ENCODE data around the gene CTTNBP2.

The CTTNBP2 gene

DNA sequence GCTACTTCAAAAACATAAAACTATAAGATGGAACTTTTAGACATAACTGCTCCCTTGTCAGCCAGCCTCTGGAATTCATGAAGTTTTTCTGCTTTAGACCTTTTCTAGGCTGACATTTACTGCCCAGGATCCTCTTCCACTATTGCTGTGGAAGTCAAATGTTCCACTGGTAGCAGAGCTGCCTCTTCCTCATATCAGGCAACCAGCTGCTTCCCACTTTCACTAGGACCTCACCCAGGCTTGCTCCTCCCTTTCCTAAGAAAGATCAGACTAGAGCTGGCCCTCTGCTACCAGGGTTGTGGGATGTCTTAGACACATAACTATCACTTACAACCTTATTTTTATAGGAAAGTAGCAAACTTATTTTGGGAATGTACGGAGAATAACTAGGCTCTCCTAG is 121.5 kb downstream of the CTTNBP2 start:
- TF ChIP-seq, protein P1, sequence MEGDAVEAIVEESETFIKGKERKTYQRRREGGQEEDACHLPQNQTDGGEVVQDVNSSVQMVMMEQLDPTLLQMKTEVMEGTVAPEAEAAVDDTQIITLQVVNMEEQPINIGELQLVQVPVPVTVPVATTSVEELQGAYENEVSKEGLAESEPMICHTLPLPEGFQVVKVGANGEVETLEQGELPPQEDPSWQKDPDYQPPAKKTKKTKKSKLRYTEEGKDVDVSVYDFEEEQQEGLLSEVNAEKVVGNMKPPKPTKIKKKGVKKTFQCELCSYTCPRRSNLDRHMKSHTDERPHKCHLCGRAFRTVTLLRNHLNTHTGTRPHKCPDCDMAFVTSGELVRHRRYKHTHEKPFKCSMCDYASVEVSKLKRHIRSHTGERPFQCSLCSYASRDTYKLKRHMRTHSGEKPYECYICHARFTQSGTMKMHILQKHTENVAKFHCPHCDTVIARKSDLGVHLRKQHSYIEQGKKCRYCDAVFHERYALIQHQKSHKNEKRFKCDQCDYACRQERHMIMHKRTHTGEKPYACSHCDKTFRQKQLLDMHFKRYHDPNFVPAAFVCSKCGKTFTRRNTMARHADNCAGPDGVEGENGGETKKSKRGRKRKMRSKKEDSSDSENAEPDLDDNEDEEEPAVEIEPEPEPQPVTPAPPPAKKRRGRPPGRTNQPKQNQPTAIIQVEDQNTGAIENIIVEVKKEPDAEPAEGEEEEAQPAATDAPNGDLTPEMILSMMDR (IDR thresholded peaks at IDR 0.05; ENCODE audit: control extremely low read depth, extremely low read depth, low read depth, missing control alignments), result no peak
- DNase-seq (ENCODE audit: extremely low spot score), result no peak
- ChIA-PET POLR2A (no interaction called here), CTCF (interaction anchor here (0.7 to 2.6 kb wide), 13 partner anchors 9 to 401 kb away, joined by 3 to 17 read pairs (median 4); no protein-coding TSS in a partner anchor)

DNA sequence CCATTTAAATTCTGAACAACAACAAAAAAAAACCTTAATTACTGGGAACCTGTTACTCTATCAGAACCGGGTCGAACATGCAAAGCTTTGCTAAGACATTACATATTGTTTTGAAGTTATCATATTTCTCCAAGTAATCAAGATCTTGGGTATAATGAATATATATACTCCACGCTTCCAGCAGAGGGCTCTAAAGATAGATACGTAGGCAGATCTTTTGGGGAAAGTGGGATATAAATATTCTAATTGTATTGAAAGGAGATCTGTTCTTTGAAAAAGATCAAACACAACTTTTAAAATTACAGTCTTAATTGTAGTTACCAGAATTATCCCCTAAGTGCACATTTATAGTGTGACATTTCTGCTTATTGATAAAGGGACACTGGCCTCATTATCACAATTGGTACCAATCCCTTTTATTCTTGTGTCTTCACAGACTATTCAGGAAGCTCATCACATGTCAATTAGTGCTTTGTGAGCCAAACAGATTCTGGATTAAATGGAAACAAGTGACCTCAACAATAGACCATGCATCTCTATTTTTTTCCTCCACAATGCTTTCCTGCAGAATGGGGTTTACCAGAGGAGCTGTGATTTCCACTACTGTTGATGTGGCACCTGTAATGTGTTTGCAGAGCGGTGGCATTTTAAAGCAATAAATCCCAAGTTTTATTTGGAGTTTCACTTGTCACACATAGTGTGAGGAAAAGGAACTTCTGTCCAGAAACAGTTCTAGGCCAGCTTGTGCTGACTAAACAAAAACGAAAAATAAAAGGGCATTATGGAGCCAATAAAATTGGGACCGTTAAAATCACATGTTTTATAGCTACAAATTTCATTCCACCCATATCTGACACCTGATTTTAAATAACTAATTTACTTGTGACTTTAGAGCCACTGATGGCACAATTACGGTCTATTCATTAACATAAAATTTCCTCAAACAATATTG is 122.4 kb downstream of the CTTNBP2 start:
- peak; percentile 20 for DNase-seq (ENCODE audit: extremely low spot score)
- ChIA-PET CTCF (interaction anchor here (0.7 to 2.6 kb wide), 18 partner anchors 8 to 402 kb away, joined by 3 to 17 read pairs (median 4); no protein-coding TSS in a partner anchor), POLR2A (no interaction called here)
- TF ChIP-seq, protein P1 (IDR thresholded peaks at IDR 0.05; ENCODE audit: control extremely low read depth, extremely low read depth, low read depth, missing control alignments), result peak; percentile 51

DNA sequence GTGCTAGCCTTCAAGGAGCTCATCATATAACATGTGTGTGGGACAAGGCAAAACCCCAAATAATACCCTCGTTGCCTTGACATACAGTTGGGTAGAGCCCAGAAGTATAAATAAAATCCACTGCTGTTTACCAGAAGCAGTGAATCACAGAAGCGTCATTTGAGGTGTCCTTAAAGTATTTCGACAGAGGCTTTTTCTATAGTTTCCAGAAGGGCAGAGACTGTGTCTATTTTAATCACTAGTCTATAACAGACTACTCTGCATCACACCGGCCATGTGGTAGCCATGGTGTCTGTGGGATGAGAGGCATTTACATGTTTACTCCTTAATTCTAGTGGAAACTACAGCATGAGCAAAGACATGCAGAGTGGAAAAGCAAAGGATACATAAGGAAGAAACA is 131.3 kb downstream of the CTTNBP2 start:
- TF ChIP-seq, protein P1 (IDR thresholded peaks at IDR 0.05; ENCODE audit: control extremely low read depth, extremely low read depth, low read depth, missing control alignments), result no peak
- CTCF ChIA-PET, result no interaction called here
- POLR2A ChIA-PET, result no interaction called here
- no peak for DNase-seq (ENCODE audit: extremely low spot score)

DNA sequence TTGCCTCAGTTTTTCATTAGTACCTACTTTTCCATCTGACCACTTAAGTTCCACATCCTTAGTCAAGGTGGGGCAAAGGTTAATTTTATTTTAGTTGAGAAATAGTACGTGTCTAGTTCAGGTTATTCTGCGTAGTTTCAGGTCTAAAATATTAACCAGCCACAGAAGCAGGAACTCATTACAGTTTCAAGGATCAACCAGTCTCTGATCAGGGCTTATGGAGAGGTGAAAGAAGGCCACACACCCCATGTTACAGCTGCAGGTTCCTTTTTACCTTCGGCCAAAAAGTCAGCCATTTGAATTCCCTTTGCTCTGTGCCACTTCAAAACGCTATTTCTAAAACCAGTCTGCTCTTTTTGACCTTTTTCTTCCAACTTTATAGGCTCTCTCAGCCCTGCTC is 134.2 kb downstream of the CTTNBP2 start:
- POLR2A ChIA-PET, result no interaction called here
- no peak for DNase-seq (ENCODE audit: extremely low spot score)
- CTCF ChIA-PET, result interaction anchor here (0.8 kb wide), 1 partner anchor 11 kb away, joined by 3 read pairs; no protein-coding TSS in a partner anchor
- TF ChIP-seq, protein P1 (IDR thresholded peaks at IDR 0.05; ENCODE audit: control extremely low read depth, extremely low read depth, low read depth, missing control alignments), result no peak

DNA sequence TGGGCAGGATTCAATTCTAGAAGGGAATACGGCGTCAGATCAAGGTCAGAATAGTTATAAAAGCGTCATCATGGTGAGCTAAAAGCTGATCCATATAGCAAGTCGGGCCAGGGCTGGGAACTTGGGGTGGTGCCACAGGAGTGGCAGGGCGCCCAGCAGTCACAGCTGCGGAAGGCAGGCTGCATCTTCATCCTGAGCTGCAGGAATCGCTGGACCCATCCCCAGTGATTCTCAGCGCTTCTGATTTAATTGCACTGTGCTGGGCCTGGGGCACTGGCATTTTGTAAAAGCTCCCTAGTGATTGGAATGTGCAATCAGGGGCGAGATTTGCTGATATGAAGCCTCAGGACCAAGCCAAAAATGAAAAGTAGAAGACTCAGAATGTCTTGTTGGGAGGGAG is 135.3 kb downstream of the CTTNBP2 start:
- ChIA-PET POLR2A (no interaction called here), CTCF (interaction anchor here (1.5 to 3.5 kb wide), 2 partner anchors 12 to 415 kb away, joined by 4 to 12 read pairs; no protein-coding TSS in a partner anchor)
- DNase-seq (ENCODE audit: extremely low spot score), result no peak
- TF ChIP-seq, protein P1 (IDR thresholded peaks at IDR 0.05; ENCODE audit: control extremely low read depth, extremely low read depth, low read depth, missing control alignments), result no peak

DNA sequence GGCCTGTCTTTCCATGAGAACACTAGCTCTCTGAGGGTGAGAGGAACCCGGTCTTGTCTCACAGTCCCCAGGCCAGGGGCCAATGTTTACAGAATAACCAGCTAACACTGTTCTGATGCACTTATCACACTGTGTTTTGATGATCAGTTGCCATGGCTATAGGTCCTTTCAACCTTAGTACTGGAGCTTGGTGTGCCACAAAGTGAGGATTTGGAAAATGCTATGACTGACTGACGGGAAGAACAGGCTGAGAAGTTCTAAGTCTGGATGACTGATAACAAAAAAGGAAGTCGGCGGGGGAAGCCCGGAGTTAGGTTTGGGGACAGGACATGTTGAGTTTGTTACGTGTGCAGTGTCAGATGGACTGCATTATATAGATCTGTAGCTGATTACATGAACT is 141.8 kb downstream of the CTTNBP2 start:
- DNase-seq (ENCODE audit: extremely low spot score), result peak; percentile 63
- ChIA-PET POLR2A (no interaction called here), CTCF (interaction anchor here (1.1 to 1.7 kb wide), 5 partner anchors 10 to 47 kb away, joined by 4 to 5 read pairs (median 4); no protein-coding TSS in a partner anchor)
- TF ChIP-seq, protein P1 (IDR thresholded peaks at IDR 0.05; ENCODE audit: control extremely low read depth, extremely low read depth, low read depth, missing control alignments), result no peak
